AG09309 (cell line): ENCODE data around the gene SCN5A.

Experiments used
- DNase-seq: peaks from one replicate; pipeline ENCODE4 v3.0.0-alpha.2; 2010; ENCODE audit warnings: low read depth
- H3K4me3 ChIP-seq: 2 replicates; pipeline ENCODE4 v1.5.1; 2011; ENCODE audit warnings: mild to moderate bottlenecking, low read depth, low read length, moderate library complexity; ENCODE audit not compliant: control insufficient read depth
- TF ChIP-seq, protein P1 (sequence below): IDR thresholded peaks from 2 replicates; pipeline ENCODE4 v1.5.1; 2011; ENCODE audit warnings: mild to moderate bottlenecking, low read depth, low read length, inconsistent platforms; ENCODE audit not compliant: insufficient read depth, control insufficient read depth; ENCODE audit errors: missing control alignments

Gene SCN5A

DNA sequence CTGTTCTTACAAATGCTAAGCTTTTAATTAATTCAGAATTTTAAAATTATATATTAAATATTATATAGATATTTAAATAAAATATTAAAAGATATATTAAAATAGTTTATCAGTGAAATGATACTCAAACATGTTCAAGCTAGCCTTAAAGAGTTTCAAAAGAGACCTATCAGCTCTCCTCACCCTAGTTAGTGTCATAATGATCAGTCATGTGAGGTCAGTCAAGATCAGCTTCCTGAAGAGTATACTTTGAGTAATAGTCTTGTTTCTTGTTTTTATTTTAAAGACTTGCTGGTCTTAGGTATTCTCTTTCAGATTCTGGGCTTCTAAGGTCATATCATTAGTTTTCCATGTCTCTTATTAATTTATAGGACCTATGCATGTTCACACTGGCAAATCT, 138.9 kb downstream of the SCN5A start:
- TF ChIP-seq, protein P1, sequence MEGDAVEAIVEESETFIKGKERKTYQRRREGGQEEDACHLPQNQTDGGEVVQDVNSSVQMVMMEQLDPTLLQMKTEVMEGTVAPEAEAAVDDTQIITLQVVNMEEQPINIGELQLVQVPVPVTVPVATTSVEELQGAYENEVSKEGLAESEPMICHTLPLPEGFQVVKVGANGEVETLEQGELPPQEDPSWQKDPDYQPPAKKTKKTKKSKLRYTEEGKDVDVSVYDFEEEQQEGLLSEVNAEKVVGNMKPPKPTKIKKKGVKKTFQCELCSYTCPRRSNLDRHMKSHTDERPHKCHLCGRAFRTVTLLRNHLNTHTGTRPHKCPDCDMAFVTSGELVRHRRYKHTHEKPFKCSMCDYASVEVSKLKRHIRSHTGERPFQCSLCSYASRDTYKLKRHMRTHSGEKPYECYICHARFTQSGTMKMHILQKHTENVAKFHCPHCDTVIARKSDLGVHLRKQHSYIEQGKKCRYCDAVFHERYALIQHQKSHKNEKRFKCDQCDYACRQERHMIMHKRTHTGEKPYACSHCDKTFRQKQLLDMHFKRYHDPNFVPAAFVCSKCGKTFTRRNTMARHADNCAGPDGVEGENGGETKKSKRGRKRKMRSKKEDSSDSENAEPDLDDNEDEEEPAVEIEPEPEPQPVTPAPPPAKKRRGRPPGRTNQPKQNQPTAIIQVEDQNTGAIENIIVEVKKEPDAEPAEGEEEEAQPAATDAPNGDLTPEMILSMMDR: no peak
- no peak overlapping the region for H3K4me3 ChIP-seq
- no peak for DNase-seq

- no peak overlapping the region for H3K4me3 ChIP-seq
- TF ChIP-seq, protein P1: no peak
- DNase-seq: no peak
Observed at GRCh38 chr3:38509732-38510131, 139.8 kb downstream of the SCN5A start.

DNA sequence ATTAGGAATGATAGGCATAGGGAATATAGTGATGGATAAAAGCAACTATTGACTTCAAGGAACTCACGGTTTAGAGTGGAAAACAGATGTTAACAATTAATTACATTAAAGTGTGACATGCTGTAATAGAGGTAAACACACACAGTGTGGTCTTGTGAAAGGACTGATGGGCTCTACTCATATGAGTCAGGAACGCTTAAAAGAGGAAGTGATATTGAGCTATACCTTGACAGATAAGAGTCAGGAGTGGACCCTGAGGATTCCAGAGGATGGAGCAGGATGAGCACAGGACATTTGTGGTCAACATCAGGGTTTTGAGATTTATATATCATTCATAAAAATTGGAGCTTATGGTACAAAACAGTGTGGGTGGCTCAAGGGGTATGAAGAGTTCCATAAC, 142.4 kb downstream of the SCN5A start:
- no peak for DNase-seq
- H3K4me3 ChIP-seq: no peak overlapping the region
- TF ChIP-seq, protein P1: no peak

- H3K4me3 ChIP-seq: no peak overlapping the region
- TF ChIP-seq, protein P1: no peak
- no peak for DNase-seq
Observed at GRCh38 chr3:38500688-38501417, 148.6 kb downstream of the SCN5A start.
